Measurements from ENCODE around the gene NARS2. TPM values are rescaled to one million over a fixed set of nuclear protein-coding genes. Genes with fewer than 3 reads are reported as not detected.

The NARS2 gene
- total RNA-seq (2013; cell fraction: nucleolus; rRNA removed), result 79.0 and 88.5 TPM in 2 replicates
- total RNA-seq (2014; rRNA removed) (26.3 and 34.3 TPM in 2 replicates), total RNA-seq (2014; rRNA removed; fragmentation: Illumina TruSeq; extraction: Trizol) (34.0 and 34.7 TPM in 2 replicates), total RNA-seq (2021) (23.0 and 23.3 TPM in 2 replicates), polyA plus RNA-seq (2011; rRNA removed) (38.6 and 58.8 TPM in 2 replicates), polyA plus RNA-seq (2014; fragmentation: Illumina TruSeq; extraction: Trizol) (29.6 and 30.3 TPM in 2 replicates), polyA plus RNA-seq (2014; fragmentation: Nextera tagmentation; extraction: Ambion mirVana) (10 to 100 TPM; 41.3 to 42.0 TPM), polyA plus RNA-seq (2014; rRNA removed) (18.9 and 22.2 TPM in 2 replicates), polyA plus RNA-seq (2016; fragmentation: Nextera tagmentation; extraction: Ambion mirVana) (10 to 100 TPM; 41.9 to 45.3 TPM), polyA minus RNA-seq (2011; rRNA and poly(A)+ RNA removed) (16.3 and 20.9 TPM in 2 replicates), Bru-seq, nascent RNA (percentile 69 among the genes with signal in this experiment), BruChase-seq, experiment 1, labeled RNA remaining after a 6-hour chase (percentile 65 among the genes with signal in this experiment), BruChase-seq, experiment 2, labeled RNA remaining after a 2-hour chase (percentile 64 among the genes with signal in this experiment)
- 8.9 TPM for polyA plus RNA-seq (2011; ENCODE audit: low read depth)
- polyA plus RNA-seq (2011; cell fraction: cytosol; rRNA removed), result 11.6 and 12.9 TPM in 2 replicates
- polyA plus RNA-seq (2011; cell fraction: nucleus; rRNA removed), result 18.0 and 20.2 TPM in 2 replicates
- 20.1 and 22.9 TPM in 2 replicates for polyA plus RNA-seq (2012)
- polyA minus RNA-seq (2011; cell fraction: cytosol; rRNA and poly(A)+ RNA removed), result 8.7 and 9.5 TPM in 2 replicates
- 25.4 and 36.5 TPM in 2 replicates for polyA minus RNA-seq (2011; cell fraction: nucleus; rRNA and poly(A)+ RNA removed)
- long read RNA-seq, experiment 1, transcript NARS2-201 (14 exons, 2,519 nt), result major isoform, 21 of 43 reads
- long read RNA-seq, experiment 1, partial matches to known transcripts, result 3 of 43 reads
- long read RNA-seq, experiment 1, other reads (novel, unspliced or antisense), result 19 of 43 reads
- long read RNA-seq, experiment 2, transcript NARS2-201 (14 exons, 2,519 nt), result major isoform, 96 of 185 reads
- long read RNA-seq, experiment 2, partial matches to known transcripts, result 22 of 185 reads
- long read RNA-seq, experiment 2, other reads (novel, unspliced or antisense), result 67 of 185 reads

- Histone ChIP-seq H3K4me3 (peak within 1 kb of the TSS; percentile 82), H3K4me1 (ENCODE audit: control insufficient read depth, insufficient read depth, low read length) (no peaks in the 10 kb centered on the region), H3K4me2 (ENCODE audit: control insufficient read depth, insufficient read depth) (peak within 1 kb of the TSS; percentile 98), H3K27me3 (replicated peaks in 1 of 2; ENCODE audit: control insufficient read depth in 2 of 2, insufficient read depth in 2 of 2, low read length in 1 of 2) (no peaks in the 10 kb centered on the region), H3K27ac (ENCODE audit: control insufficient read depth, insufficient read depth) (peak within 1 kb of the TSS; percentile 79), H3K9me3 (replicated peaks; ENCODE audit: control insufficient read depth, insufficient read depth, low read length) (no peaks in the 10 kb centered on the region; the same call in 2 of the 3 replicates), H3K9ac (ENCODE audit: control insufficient read depth, insufficient read depth, low read length) (peak within 1 kb of the TSS; percentile 92), H2AFZ (ENCODE audit: control insufficient read depth, low read depth, low read length) (peak within 1 kb of the TSS; percentile 100), H4K20me1 (ENCODE audit: control insufficient read depth, insufficient read depth) (no peaks in the 10 kb centered on the region), H3K79me2 (ENCODE audit: control insufficient read depth, insufficient read depth, low read length) (peaks cover 23% of the 10 kb centered on the region), H3K36me3 (ENCODE audit: control insufficient read depth in 2 of 2, insufficient read depth in 2 of 2, low read length in 1 of 2) (peaks cover 0 to 4% of the 10 kb centered on the region in 2 experiments; a peak in 1 of 4 replicates)
- peak; percentile 96 for ATAC-seq
- under 1% methylated on average over 60 of the region's 60 CpGs for WGBS (ENCODE audit: insufficient coverage, insufficient replicate concordance, low lambda C conversion rate, missing lambda C conversion rate)
- peak; percentile 92 for FAIRE-seq
- peak; percentile 95 for DNase-seq (ENCODE audit: low read depth, low spot score)
- intact Hi-C loops (cut with micrococcal nuclease; ENCODE audit: unreplicated experiment) (no loop called here), in situ Hi-C loops (cut with MboI) (no loop called here)
- POLR2A ChIA-PET, result interaction anchor here (1.0 to 1.4 kb wide), 5 partner anchors 9 to 496 kb away, joined by 3 to 6 read pairs (median 3); partner anchors contain the start of gene GAB2
- CTCF ChIA-PET, result interaction anchor here (0.6 to 5.1 kb wide), 7 partner anchors 10 to 347 kb away, joined by 3 to 70 read pairs (median 9); partner anchors contain the start of gene GAB2
- RAD21 ChIA-PET (ENCODE audit: unreplicated experiment), result interaction anchor here (1.3 to 4.0 kb wide), 6 partner anchors 10 to 386 kb away, joined by 3 to 49 read pairs (median 5); partner anchors contain the start of genes KCTD21 and USP35
- SMC1A ChIA-PET (ENCODE audit: uncharacterized antibody, unreplicated experiment), result interaction anchor here (0.8 to 5.6 kb wide), 11 partner anchors 10 to 351 kb away, joined by 3 to 62 read pairs (median 3); partner anchors contain the start of gene GAB2
- TSS peak; percentile 88 for BruUV-seq (replicated peaks)
- no peak for TF ChIP-seq RAD21 (IDR thresholded peaks at IDR 0.05; ENCODE audit: insufficient read depth, low read depth, low read length)
- TF ChIP-seq CREB1 (IDR thresholded peaks at IDR 0.05; ENCODE audit: low read depth), result peak; percentile 96
- peak; percentile 23 for TF ChIP-seq USF1 (IDR thresholded peaks at IDR 0.05; ENCODE audit: borderline replicate concordance, extremely low read length, insufficient read depth, low read depth, low read length)
- peak; percentile 96 for TF ChIP-seq NKRF (conservative IDR thresholded peaks at IDR 0.05)
- 0 out of 2 replicates have a peak, but pooled peaks have one; percentile 1 for TF ChIP-seq YY1 (IDR thresholded peaks at IDR 0.05; ENCODE audit: low read depth, low read length)
- TF ChIP-seq MTA3 (IDR thresholded peaks at IDR 0.05; ENCODE audit: borderline replicate concordance, low read length), result no peak
- peak; percentile 43; the same call in 1 of the 2 replicates for TF ChIP-seq ZNF24 (IDR thresholded peaks at IDR 0.05)
- 0 out of 2 replicates have a peak, but pooled peaks have one; percentile 36 for TF ChIP-seq TARDBP (IDR thresholded peaks at IDR 0.05; ENCODE audit: borderline replicate concordance)
- TF ChIP-seq RAD51 (IDR thresholded peaks at IDR 0.05), result peak; percentile 56; the same call in 1 of the 2 replicates
- no peak for TF ChIP-seq SUPT20H (IDR thresholded peaks at IDR 0.05; ENCODE audit: borderline replicate concordance, control insufficient read depth, low read depth, low read length)
These were observed at the start of gene NARS2 for GRCh38 chr11:78574386-78575381. TSS of gene NARS2 (minus strand) at chr11:78574864. CDS start at chr11:78574488, 376 bp downstream.
